Neural crest cell (in vitro differentiated cells): Measurements from ENCODE around the gene LIMS1. TPM values are rescaled to one million over a fixed set of nuclear protein-coding genes. Genes with fewer than 3 reads are reported as not detected.
"Not testable (repeated sequence)": the region's sequence is repeated elsewhere in the genome, so short reads cannot be mapped to it uniquely, and the experiment has no call there.

Experiments used
- DNase-seq: peaks from one replicate; pipeline ENCODE4 v3.0.0; 2021; ENCODE audit warnings: low read depth, mixed read lengths, low spot score
- H3K27ac Mint-ChIP-seq: one replicate; pipeline ENCODE4 v1.8.0; 2021; ENCODE audit warnings: mild to moderate bottlenecking, mixed read lengths; ENCODE audit not compliant: unreplicated experiment
- H3K27me3 Mint-ChIP-seq: 2 replicates; pipeline ENCODE4 v1.8.0; 2021; ENCODE audit warnings: low read depth, mild to moderate bottlenecking, mixed read lengths
- H3K36me3 Mint-ChIP-seq: 2 replicates; pipeline ENCODE4 v1.8.0; 2021; ENCODE audit warnings: low read depth, mild to moderate bottlenecking, mixed read lengths
- H3K4me1 Mint-ChIP-seq: 2 replicates; pipeline ENCODE4 v1.8.0; 2021; ENCODE audit warnings: mixed read lengths
- H3K4me3 Mint-ChIP-seq: one replicate; pipeline ENCODE4 v1.8.0; 2021; ENCODE audit warnings: mild to moderate bottlenecking, mixed read lengths
- H3K9me3 Mint-ChIP-seq: 2 replicates; pipeline ENCODE4 v1.8.0; 2021; ENCODE audit warnings: mixed read lengths
- CTCF ChIP-seq: fragments of 200-600 bp; sonication (generic); conservative IDR thresholded peaks from 2 replicates; pipeline ENCODE4 v1.5.0; 2021; ENCODE audit warnings: antibody characterized with exemption, mild to moderate bottlenecking
- total RNA-seq: library from RNA; stranded (reverse); gene quantifications from 2 replicates; pipeline ENCODE4 v1.2.1, GENCODE V29; 2021

LIMS1 gene
- total RNA-seq, 1 donor from 2014 or later = 30.9 TPM

GRCh38 chr2:108589781-108590180 is 55.5 kb downstream of the LIMS1 start:
- H3K27me3 Mint-ChIP-seq = no peaks in the 10 kb centered on the region
- peaks cover 42% of the 10 kb centered on the region for H3K4me1 Mint-ChIP-seq
- H3K27ac Mint-ChIP-seq = no peak overlapping the region
- TF ChIP-seq CTCF = no peak
- no peaks in the 10 kb centered on the region for H3K9me3 Mint-ChIP-seq
- no peaks in the 10 kb centered on the region for H3K36me3 Mint-ChIP-seq
- H3K4me3 Mint-ChIP-seq = no peak overlapping the region
- no peak for DNase-seq

DNA sequence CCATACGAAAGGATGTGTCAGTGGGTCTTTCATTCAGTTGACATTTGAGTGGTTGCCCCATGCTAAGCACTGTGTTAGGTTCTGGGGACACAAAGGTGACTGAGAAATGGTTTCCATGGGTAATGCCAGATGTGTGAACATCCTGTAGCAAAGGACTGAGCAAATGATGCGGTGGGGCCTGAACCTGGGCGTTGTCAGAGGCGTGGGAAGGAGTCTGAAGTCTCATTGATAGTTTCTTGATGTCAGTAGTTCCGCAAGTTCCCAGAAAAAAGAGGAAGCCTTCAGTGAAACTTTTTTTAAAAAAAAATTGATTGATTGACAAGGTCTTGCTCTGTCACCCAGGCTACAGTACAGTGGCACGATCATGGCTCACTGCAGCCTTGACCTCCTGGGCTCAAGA is 56.9 kb downstream of the LIMS1 start:
- Mint-ChIP-seq H3K27ac (no peak overlapping the region), H3K27me3 (no peaks in the 10 kb centered on the region), H3K9me3 (no peaks in the 10 kb centered on the region), H3K36me3 (no peaks in the 10 kb centered on the region), H3K4me1 (peaks cover 55% of the 10 kb centered on the region), H3K4me3 (no peak overlapping the region)
- no peak for TF ChIP-seq CTCF
- no peak for DNase-seq

DNA sequence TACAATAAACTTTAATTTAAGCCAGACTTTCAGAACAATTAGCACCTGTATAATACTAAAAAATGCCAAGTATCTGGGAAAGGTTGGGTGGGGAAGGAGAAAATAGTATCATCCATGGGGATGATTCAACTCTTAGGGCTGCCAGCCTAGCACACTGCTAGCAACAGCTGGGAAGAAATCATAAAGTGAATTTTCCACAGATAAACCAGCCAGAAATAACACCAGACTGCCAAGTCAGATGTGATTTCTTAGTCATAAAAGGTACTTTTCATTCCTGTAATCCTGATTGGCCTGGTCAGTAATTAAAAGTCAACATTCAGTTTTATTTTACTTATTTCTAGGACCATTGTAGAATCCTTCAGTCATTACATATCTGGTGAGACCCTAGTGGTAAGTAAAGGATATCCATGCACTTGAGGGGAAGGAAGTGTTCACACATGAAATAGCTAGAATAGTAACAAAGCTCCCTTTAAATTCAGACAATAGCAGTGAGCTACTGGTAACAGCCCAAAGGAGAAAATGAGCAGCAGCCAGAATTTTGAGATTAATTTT is 59.4 kb downstream of the LIMS1 start:
- H3K36me3 Mint-ChIP-seq = no peaks in the 10 kb centered on the region
- no peaks in the 10 kb centered on the region for H3K27me3 Mint-ChIP-seq
- no peak overlapping the region for H3K4me3 Mint-ChIP-seq
- no peak for TF ChIP-seq CTCF
- H3K4me1 Mint-ChIP-seq = peaks cover 49% of the 10 kb centered on the region
- no peaks in the 10 kb centered on the region for H3K9me3 Mint-ChIP-seq
- no peak for DNase-seq
- no peak overlapping the region for H3K27ac Mint-ChIP-seq

GRCh38 chr2:108594132-108594981 is 60.1 kb downstream of the LIMS1 start:
- peak overlapping the region; percentile 37 for H3K27ac Mint-ChIP-seq
- H3K4me1 Mint-ChIP-seq = peaks cover 49% of the 10 kb centered on the region
- H3K27me3 Mint-ChIP-seq = no peaks in the 10 kb centered on the region
- H3K9me3 Mint-ChIP-seq = no peaks in the 10 kb centered on the region
- no peaks in the 10 kb centered on the region for H3K36me3 Mint-ChIP-seq
- DNase-seq = no peak
- no peak overlapping the region for H3K4me3 Mint-ChIP-seq
- no peak for TF ChIP-seq CTCF

- no peak for DNase-seq
- TF ChIP-seq CTCF = no peak
- no peak overlapping the region for H3K4me3 Mint-ChIP-seq
- no peaks in the 10 kb centered on the region for H3K27me3 Mint-ChIP-seq
- no peak overlapping the region for H3K27ac Mint-ChIP-seq
- no peaks in the 10 kb centered on the region for H3K9me3 Mint-ChIP-seq
- H3K4me1 Mint-ChIP-seq = peaks cover 46% of the 10 kb centered on the region
- H3K36me3 Mint-ChIP-seq = no peaks in the 10 kb centered on the region
Observed at GRCh38 chr2:108594982-108595464, 60.8 kb downstream of the LIMS1 start.

DNA sequence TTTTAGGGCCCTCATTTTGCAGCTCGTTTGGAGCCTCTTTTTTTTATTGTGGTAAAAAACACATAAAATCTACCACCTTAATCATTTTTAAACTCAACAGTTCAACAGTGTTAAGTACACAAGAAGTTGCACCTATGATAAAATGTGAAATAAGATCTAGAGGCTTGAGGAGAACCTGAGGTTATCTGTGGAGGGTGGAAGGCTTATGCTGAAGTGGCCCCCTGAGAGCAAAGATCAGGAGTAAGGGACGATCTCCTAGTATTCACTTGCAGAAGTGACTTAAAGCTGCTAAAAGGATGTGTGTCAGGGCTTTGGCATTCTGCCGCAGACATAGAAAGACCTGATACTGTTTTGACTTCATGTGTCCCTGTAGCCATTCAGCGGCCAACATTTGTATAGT is 61.5 kb downstream of the LIMS1 start:
- H3K27me3 Mint-ChIP-seq, H3K9me3 Mint-ChIP-seq, H3K4me3 Mint-ChIP-seq, DNase-seq, H3K36me3 Mint-ChIP-seq, H3K27ac Mint-ChIP-seq: not testable (repeated sequence)
- H3K4me1 Mint-ChIP-seq = peaks cover 41% of the 10 kb centered on the region
